HG03342 (cell line): ENCODE results near the gene NKAIN1.
"Not testable (repeated sequence)": the region's sequence is repeated elsewhere in the genome, so short reads cannot be mapped to it uniquely, and the experiment has no call there.

Experiments
- ATAC-seq: cut with Tn5 transposase; IDR thresholded peaks from one replicate; pipeline ENCODE4 v1.9.1; 2021; ENCODE audit warnings: mild to moderate bottlenecking, moderate library complexity; ENCODE audit not compliant: unreplicated experiment

NKAIN1 gene

GRCh38 chr1:31239653-31240241, at the start of gene NKAIN1:
Gene NKAIN1, minus strand, starts transcription at chr1:31239887. Its CDS starts 340 bp downstream, at chr1:31239547.
- no peak for ATAC-seq

- no peak for ATAC-seq
Observed at GRCh38 chr1:31289021-31289420, 49.3 kb upstream of the NKAIN1 start.

- ATAC-seq: not testable (repeated sequence)
Observed at GRCh38 chr1:31287791-31288190, 48.1 kb upstream of the NKAIN1 start.

DNA sequence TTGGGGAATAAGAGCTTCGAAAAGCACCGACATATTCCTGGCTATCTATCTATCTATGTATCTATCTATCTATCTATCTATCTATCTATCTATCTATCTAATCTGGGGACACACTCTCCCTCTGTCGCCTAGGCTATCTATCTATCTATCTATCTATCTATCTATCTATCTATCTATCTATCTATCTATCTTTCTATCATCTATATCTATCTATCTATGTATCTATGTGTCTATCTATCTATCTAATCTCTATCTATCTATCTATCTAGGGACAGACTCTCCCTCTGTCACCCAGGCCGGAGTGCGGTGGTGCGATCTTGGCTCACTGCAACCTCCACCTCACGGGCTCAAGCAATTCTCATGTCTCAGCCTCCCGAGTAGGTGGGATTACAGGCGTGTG, 42.7 kb upstream of the NKAIN1 start:
- not testable (repeated sequence) for ATAC-seq

- no peak for ATAC-seq
Observed at GRCh38 chr1:31273619-31274018, 33.9 kb upstream of the NKAIN1 start.

GRCh38 chr1:31272369-31272768, 32.7 kb upstream of the NKAIN1 start:
- ATAC-seq: no peak

- ATAC-seq: no peak
Observed at GRCh38 chr1:31266547-31266946, 26.9 kb upstream of the NKAIN1 start.

GRCh38 chr1:31264790-31265386, 25.2 kb upstream of the NKAIN1 start:
- no peak for ATAC-seq

- ATAC-seq: no peak
Observed at GRCh38 chr1:31263408-31263807, 23.7 kb upstream of the NKAIN1 start.

DNA sequence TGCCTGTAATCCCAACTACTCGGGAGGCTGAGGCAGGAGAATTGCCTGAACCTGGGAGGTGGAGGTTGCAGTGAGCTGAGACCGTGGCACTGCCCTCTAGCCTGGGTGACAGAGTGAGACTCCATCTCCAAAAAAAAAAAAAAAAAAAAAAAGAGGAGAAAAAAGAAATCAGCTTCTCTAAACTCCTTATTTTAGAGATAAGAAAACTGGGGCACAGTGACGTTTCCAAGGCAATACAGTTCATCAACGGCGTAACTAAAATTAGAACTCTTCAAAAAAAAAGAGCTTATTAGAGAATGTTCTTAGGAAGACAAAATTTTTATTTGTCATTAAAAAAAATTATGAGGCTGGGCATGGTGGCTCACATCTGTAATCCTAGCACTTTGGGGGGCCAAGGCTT, 22.7 kb upstream of the NKAIN1 start:
- not testable (repeated sequence) for ATAC-seq

DNA sequence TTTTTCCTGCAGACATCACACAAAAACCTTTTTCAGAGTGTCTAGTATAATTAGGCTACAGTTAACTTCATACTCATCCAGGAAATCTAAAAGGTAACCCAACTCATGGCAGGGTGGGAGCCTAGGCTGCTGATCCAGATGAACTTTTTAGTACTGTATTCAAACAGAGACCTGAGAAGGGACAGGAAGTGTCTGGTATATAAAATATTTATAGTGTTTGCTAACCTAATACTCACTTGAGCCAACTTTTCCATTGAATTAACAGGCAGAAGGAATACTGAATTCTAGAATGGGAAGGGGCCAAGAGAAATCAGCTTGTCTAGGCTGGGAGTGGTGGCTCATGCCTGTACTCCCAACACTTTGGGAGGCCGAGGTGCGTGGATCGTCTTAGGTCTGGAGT, 22.2 kb upstream of the NKAIN1 start:
- no peak for ATAC-seq

DNA sequence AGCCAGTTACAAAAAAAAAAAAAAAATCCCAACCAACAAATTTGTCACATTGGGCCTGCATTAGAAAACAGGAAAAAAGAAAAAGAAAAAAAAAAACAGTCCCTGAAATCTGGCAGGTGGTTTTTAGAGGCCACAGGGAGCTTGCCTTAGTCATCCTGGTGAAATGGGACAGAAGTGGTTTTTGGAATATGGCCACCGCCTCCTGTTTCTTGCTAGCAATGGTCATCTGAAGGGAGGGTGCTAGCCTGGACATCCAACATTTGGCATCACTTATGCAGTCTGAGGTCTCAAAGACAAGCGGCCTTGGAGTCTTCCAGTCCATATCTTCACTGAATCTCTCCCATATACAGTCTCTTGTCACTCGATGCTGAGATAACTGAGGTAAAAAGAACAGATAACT, 20.1 kb upstream of the NKAIN1 start:
- ATAC-seq: no peak

DNA sequence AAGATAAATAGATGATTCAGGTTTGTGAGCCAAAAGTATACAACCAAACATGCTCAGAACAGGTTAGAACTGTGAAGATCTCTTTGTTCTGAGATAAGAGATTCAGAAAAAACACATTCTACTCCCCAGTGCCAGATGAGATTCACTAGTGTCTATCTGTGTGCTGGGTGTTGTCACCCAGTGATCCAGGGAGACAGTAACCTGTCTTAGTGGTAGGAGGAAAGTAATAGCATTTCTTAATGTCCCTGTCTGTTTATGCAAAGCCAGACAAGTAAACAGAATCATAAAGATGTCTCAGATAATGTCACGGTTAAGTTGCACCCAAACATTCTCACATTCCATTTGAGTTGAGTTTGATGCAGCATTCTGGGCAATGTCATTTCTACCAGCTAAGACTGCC, 18.9 kb upstream of the NKAIN1 start:
- no peak for ATAC-seq

- ATAC-seq: no peak
Observed at GRCh38 chr1:31257213-31257612, 17.5 kb upstream of the NKAIN1 start.

- ATAC-seq: no peak
Observed at GRCh38 chr1:31249854-31250253, 10.2 kb upstream of the NKAIN1 start.

DNA sequence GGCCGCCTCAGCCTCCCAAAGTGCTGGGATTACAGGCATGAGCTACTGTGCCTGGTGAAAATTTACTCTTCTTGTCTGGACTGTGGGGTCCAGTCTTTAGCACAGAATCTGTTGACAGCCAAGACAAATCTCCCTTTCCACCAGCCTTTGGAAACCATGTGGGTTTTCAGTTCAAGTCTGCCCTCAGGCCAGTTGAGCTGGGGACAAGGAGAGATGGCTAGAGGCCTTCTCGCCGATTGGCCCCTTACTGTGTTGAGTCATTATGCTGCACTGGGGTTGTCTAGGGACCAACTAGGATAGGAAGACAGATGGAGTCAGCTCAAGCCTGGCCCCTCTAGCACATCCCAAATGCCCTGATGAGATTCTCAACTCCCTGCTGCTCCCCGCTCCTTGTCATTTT, 8.6 kb upstream of the NKAIN1 start:
- ATAC-seq: no peak

- ATAC-seq: no peak
Observed at GRCh38 chr1:31244326-31244725, 4.6 kb upstream of the NKAIN1 start.

- ATAC-seq: no peak
Observed at GRCh38 chr1:31243501-31244286, 4.0 kb upstream of the NKAIN1 start.

GRCh38 chr1:31241321-31241720, 1.6 kb upstream of the NKAIN1 start:
- ATAC-seq: no peak

GRCh38 chr1:31238986-31239613, 587 bp downstream of the NKAIN1 start:
- no peak for ATAC-seq

- no peak for ATAC-seq
Observed at GRCh38 chr1:31238612-31238985, 1.1 kb downstream of the NKAIN1 start.

DNA sequence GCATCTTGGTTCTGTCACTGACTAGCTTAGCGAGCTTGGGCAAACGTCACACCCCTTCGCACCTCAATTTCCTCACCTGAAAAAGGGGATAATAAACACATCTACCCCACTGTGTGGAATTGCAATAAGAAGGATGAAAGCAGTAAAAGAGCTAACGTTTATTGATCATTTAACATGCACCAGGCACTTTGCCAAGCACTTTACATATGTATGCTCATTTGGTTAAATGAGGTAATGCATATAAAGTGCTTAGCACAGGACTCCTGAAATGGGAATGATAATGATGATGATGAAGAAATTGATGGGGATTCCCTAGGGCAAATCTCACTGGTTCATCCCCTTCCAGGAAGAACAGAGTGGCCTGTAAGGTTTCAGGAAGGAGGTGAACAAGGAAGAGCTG, 4.8 kb downstream of the NKAIN1 start:
- no peak for ATAC-seq
